OCI-LY7 (cell line): ENCODE data around the gene SPPL3. TPM values are rescaled to one million over a fixed set of nuclear protein-coding genes. Genes with fewer than 3 reads are reported as not detected.

Experiments used
- BruUV-seq: library from RNA; stranded (reverse); fragments of 400-500 nt; replicated peaks from 2 replicates; lab custom pipeline; 2021; lab: Mats Ljungman, UMichigan
- CTCF ChIA-PET: fragments of 300-600 bp; sonication (Branson Sonifier 250); formaldehyde crosslinking; loops from one replicate; lab custom pipeline; 2022; ENCODE audit warnings: antibody characterized with exemption; ENCODE audit not compliant: unreplicated experiment; lab: Charles Lee
- POLR2A ChIA-PET: fragments of 300-600 bp; sonication (Branson Sonifier 250); formaldehyde crosslinking; loops from one replicate; lab custom pipeline; 2022; ENCODE audit warnings: antibody characterized with exemption; lab: Charles Lee
- DNase-seq: peaks from one replicate; pipeline ENCODE4 v3.0.0-alpha.2; 2015; ENCODE audit warnings: low spot score
- H2AFZ ChIP-seq: fragments of 200-600 bp; sonication (generic), shearing (Covaris generic); 2 replicates; pipeline ENCODE4 v1.6.1; 2014; ENCODE audit warnings: mild to moderate bottlenecking, antibody characterized with exemption, low read length, moderate library complexity
- H3K27ac ChIP-seq: fragments of 200-600 bp; sonication (generic); 2 replicates; pipeline ENCODE4 v1.5.1; 2014; ENCODE audit warnings: mixed run types, low read depth, mild to moderate bottlenecking, moderate library complexity, low read length, inconsistent platforms; ENCODE audit not compliant: poor library complexity, severe bottlenecking
- H3K36me3 ChIP-seq: fragments of 200-600 bp; sonication (generic); 2 replicates; pipeline ENCODE4 v1.6.1; 2014; ENCODE audit warnings: mild to moderate bottlenecking, antibody characterized with exemption, low read length, moderate library complexity, mixed read lengths; ENCODE audit not compliant: insufficient read depth
- H3K4me1 ChIP-seq: fragments of 200-600 bp; sonication (generic); 2 replicates; pipeline ENCODE4 v1.5.1; 2014; ENCODE audit warnings: mild to moderate bottlenecking, low read length; ENCODE audit not compliant: insufficient read depth, poor library complexity, severe bottlenecking
- H3K4me2 ChIP-seq: fragments of 200-600 bp; sonication (generic); 2 replicates; pipeline ENCODE4 v1.6.1; 2014; ENCODE audit warnings: mild to moderate bottlenecking, low read length
- H3K4me3 ChIP-seq: fragments of 200-600 bp; sonication (generic); 2 replicates; pipeline ENCODE4 v1.5.1; 2014; ENCODE audit warnings: mild to moderate bottlenecking, low read depth, low read length; ENCODE audit not compliant: poor library complexity, severe bottlenecking
- H3K79me2 ChIP-seq: fragments of 200-600 bp; sonication (generic); 2 replicates; pipeline ENCODE4 v1.6.1; 2016; ENCODE audit warnings: low read depth, mild to moderate bottlenecking, low read length, moderate library complexity, mixed read lengths; ENCODE audit not compliant: insufficient read depth
- H3K9me2 ChIP-seq: fragments of 200-600 bp; sonication (generic); 2 replicates; pipeline ENCODE4 v1.6.1; 2016; ENCODE audit warnings: mild to moderate bottlenecking, low read length, mixed read lengths; ENCODE audit not compliant: insufficient read depth
- H3K9me3 ChIP-seq: fragments of 200-600 bp; sonication (generic); 2 replicates; pipeline ENCODE4 v1.6.1; 2014; ENCODE audit warnings: mild to moderate bottlenecking, mixed run types, low read length, mixed read lengths
- H4K20me1 ChIP-seq: fragments of 200-600 bp; sonication (generic); 2 replicates; pipeline ENCODE4 v1.6.1; 2014; ENCODE audit warnings: mild to moderate bottlenecking, antibody characterized with exemption, low read length, moderate library complexity, mixed read lengths; ENCODE audit not compliant: insufficient read depth
- CTCF ChIP-seq: fragments of 200-600 bp; sonication (generic); conservative IDR thresholded peaks from 2 replicates; pipeline ENCODE4 v1.5.1; 2014; ENCODE audit warnings: mild to moderate bottlenecking, antibody characterized with exemption, low read length, moderate library complexity, mixed read lengths
- EZH2phosphoT487 ChIP-seq: fragments of 200-600 bp; sonication (generic); IDR thresholded peaks from 2 replicates; pipeline ENCODE4 v1.6.1; 2018; ENCODE audit warnings: low read depth, borderline replicate concordance, mild to moderate bottlenecking, mixed run types, antibody characterized with exemption, low read length, moderate library complexity, mixed read lengths
- intact Hi-C: fragments of 100-400 bp; cut with micrococcal nuclease; formaldehyde crosslinking; loops from one replicate; pipeline ENCODE4 v1.10.0; 2022; ENCODE audit not compliant: unreplicated experiment
- total RNA-seq, 2 experiments: library from RNA; depleted of rRNA in 1 of 2; stranded (reverse); fragments of >200 nt in 1 of 2; shearing (Covaris generic) in 1 of 2; gene quantifications; 2 replicates each; pipeline ENCODE4 v1.2.3, GENCODE V29; 2014 to 2022

Gene SPPL3
- total RNA-seq, 2 experiments from 2014 or later: 8.6 to 36.6 TPM

- intact Hi-C loops: no loop called here
- H3K4me2 ChIP-seq: no peak overlapping the region
- POLR2A ChIA-PET: no interaction called here
- H2AFZ ChIP-seq: no peak overlapping the region
- peaks cover 23% of the 10 kb centered on the region; the same call in 1 of the 2 replicates for H3K79me2 ChIP-seq
- no peaks in the 10 kb centered on the region for H3K9me3 ChIP-seq
- 0 out of 2 replicates have a peak, but pooled peaks cover 5% of the 10 kb centered on the region for H4K20me1 ChIP-seq
- no peaks in the 10 kb centered on the region for H3K9me2 ChIP-seq
- CTCF ChIA-PET: no interaction called here
- no peak for TF ChIP-seq CTCF
- TF ChIP-seq EZH2phosphoT487: no peak
- H3K4me1 ChIP-seq: peaks cover 4% of the 10 kb centered on the region
- no peaks in the 10 kb centered on the region for H3K36me3 ChIP-seq
- no peak overlapping the region for H3K4me3 ChIP-seq
- BruUV-seq: no TSS peak
- no peak for DNase-seq
- no peak overlapping the region for H3K27ac ChIP-seq
Observed at GRCh38 chr12:120818416-120818815, 85.7 kb downstream of the SPPL3 start.

DNA sequence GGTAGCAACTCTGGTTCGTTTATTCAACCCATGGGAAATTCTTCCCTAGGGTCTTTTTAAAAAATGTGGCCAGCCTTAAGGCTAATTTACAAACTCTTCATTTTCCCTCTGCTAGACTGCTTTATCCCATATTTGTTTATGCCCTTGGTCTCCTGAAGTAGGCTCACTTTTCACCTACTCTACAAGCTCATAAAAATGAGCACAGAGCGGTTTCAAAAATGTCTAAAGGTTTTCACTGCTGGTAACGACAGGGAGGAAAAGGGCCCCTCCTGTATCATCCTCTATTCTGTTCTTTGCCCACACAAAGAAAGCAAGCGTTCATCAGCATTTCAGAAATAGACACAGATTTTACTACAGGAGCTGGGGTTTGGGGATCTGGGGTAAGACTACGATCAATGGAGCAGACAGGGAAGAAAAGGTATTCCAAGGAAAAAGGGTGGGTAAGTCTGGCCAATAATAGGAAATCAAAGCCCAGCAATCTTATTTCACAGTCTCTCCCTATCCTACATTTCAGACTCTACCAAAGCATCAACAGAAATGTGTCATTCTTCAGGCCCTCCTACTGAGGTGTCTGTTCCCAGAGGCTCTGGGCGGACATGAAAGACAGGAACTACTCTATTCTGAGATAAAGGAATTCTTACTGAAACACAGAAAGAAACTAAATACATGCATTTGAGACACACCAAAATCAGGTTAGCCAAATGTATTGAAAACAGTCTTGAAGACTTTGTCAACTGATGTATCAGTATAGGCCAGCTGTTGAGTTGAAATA, 86.4 kb downstream of the SPPL3 start:
- 0 out of 2 replicates have a peak, but pooled peaks cover 4% of the 10 kb centered on the region for H4K20me1 ChIP-seq
- H3K4me3 ChIP-seq: no peak overlapping the region
- TF ChIP-seq EZH2phosphoT487 (no peak), CTCF (no peak)
- no peak for DNase-seq
- no TSS peak for BruUV-seq
- H3K36me3 ChIP-seq: no peaks in the 10 kb centered on the region
- no peak overlapping the region for H3K27ac ChIP-seq
- peaks cover 4% of the 10 kb centered on the region for H3K4me1 ChIP-seq
- ChIA-PET POLR2A (no interaction called here), CTCF (no interaction called here)
- no peak overlapping the region for H2AFZ ChIP-seq
- intact Hi-C loops: no loop called here
- H3K79me2 ChIP-seq: peaks cover 22% of the 10 kb centered on the region; the same call in 1 of the 2 replicates
- no peaks in the 10 kb centered on the region for H3K9me3 ChIP-seq
- H3K9me2 ChIP-seq: no peaks in the 10 kb centered on the region
- H3K4me2 ChIP-seq: no peak overlapping the region

DNA sequence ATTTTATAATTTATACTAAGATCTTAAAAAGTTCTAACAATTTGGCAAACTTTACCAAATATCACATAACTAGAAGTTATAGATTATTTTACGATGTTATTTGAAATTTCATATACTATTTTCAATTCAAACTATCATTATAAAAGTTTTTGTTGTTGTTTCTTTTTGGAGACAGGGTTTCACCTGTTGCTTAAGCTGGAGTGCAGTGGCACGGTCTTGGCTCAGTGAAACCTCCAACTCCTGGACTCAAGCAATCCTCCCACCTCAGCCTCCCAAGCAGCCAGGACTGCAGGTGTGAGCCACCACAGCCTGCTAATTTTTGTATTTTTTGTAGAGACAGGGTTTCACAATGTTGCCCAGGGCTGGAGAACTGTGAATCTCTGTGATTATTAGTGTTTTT, 87.8 kb downstream of the SPPL3 start:
- Histone ChIP-seq H2AFZ (no peak overlapping the region), H3K4me3 (no peak overlapping the region), H3K4me1 (peaks cover 4% of the 10 kb centered on the region), H4K20me1 (no peaks in the 10 kb centered on the region), H3K9me2 (no peaks in the 10 kb centered on the region), H3K9me3 (no peaks in the 10 kb centered on the region), H3K36me3 (no peaks in the 10 kb centered on the region), H3K27ac (no peak overlapping the region), H3K4me2 (no peak overlapping the region), H3K79me2 (peaks cover 13% of the 10 kb centered on the region; the same call in 1 of the 2 replicates)
- ChIA-PET POLR2A (interaction anchor here (0.6 to 0.7 kb wide), 3 partner anchors 8 to 261 kb away, joined by 3 to 4 read pairs (median 3); no protein-coding TSS in a partner anchor), CTCF (no interaction called here)
- TF ChIP-seq EZH2phosphoT487: no peak
- TF ChIP-seq CTCF: no peak
- no TSS peak for BruUV-seq
- DNase-seq: no peak
- intact Hi-C loops: no loop called here
